Femur (tissue), 1 donor: Measurements from ENCODE around the gene BTBD16.

Experiments
- DNase-seq: peaks from one replicate; pipeline ENCODE4 v3.0.0-alpha.2; 2017

BTBD16 gene

GRCh38 chr10:122271076-122271475 lies at the start of gene BTBD16:
Gene BTBD16 (plus strand): TSS chr10:122271296. CDS start chr10:122275082, 3,786 bp downstream.
- DNase-seq, result peak; percentile 14

DNA sequence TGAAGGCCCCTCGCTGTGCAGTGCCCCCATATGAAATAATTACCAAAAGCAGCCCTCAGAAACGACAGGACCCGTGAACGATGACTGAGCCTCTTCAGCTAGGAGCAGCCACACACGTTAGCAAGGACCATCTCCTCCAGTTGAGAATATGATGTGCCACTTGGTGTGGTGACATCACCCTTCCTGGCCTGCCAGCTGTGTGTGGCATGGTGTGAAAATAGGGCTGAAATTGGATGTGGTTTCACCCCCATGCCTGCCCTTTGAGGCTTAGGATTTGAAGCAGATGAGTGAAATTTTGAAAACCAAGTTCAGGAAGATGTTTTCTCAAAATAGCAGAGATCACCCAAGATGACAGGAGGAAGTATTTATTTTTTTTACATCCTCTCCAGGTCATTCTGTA lies 49.1 kb upstream of the BTBD16 start:
- no peak for DNase-seq

DNA sequence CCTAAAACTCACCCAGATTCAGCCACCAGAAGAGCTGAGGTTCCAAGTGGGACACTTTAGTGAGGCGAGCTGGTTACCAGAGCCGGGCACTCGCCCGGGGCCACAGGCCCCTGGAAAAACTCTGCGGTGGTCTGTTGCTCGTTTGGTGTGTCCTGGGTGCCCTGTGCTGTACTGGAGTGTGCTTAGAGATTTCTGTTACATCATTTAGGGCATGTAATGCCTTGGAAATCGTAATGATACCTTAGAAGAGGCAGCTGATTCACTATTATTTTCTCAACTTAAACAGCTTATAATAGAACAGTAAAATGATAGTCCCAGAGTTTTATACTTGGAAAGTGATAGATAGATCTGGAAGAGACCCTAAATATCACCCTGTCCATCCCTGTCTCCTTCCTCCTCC lies 48.5 kb upstream of the BTBD16 start:
- no peak for DNase-seq

DNA sequence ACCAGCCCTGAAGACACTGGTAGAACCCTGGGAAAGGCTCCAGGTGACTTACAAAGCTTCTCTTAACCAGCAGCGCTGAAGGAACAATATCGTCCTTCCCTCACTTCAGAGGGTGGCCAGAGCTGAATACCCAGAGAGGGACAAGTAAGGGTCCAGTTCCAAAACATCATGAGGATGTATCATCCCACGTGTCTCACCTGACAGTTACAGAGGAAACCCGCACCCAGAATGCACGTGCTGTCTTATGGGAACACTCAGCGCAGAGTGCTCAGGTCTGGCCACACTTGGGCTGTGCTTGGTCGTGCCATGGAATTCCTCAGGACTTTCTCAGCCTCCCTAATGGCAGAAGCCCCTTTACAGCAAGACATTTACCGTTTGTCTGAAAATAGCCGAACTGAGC lies 46.9 kb upstream of the BTBD16 start:
- no peak for DNase-seq

DNA sequence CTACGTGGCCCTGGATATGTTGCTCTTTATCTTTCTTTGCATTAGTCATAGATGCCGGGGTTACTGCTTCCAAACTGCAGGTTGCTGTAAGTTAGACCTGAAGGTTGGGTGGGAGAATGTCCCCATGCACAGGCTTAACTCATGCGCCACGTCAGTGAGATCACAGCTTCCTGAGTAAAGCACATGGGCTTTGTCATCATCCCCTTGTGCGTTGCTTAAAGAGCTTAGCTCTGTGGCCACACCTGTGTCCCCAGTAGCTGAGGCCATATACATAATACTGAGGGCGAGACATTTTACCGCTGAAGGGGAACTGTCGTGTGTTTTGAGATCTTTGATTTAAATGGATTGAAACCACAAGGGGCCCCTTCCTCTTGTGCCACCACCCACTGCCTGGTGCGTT lies 45.8 kb upstream of the BTBD16 start:
- DNase-seq, result no peak

DNA sequence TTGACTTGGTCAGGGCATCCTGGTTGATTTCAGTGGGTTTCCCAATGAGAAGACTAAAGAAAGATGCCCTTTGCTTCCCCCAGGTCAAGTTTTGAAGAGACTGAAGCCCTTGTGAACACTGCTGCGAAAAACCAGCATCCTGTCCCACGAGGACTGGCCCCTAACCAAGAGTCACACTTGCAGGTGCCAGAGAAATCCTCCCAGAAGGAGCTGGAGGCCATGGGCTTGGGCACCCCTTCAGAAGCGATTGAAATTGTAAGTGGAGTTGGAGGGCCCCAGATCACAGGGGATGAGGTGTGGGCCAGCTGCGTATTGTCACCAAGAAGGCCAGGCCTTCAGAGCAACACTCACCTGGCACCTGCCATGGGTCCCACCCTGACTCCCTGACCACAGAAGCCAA lies 43.3 kb upstream of the BTBD16 start:
- DNase-seq, result no peak

GRCh38 chr10:122229666-122230065 lies 41.4 kb upstream of the BTBD16 start:
- DNase-seq, result no peak

DNA sequence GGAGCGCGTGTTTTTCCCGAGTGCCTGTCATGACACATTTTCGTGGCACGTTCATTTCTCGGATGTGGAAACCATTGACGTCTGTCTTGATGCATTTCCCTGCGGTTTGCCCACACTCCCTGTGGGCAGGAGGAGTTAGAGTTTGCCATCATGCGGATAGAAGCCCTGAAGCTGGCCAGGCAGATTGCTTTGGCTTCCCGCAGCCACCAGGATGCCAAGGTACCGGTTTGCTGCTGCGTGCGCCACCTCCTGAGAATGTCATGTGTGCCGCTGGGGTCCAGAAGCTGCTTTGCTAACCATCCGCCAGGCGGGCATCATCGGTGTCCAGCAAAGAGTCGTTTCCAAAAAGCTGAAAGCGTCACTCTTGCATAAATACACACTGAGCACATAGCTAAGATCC lies 40.9 kb upstream of the BTBD16 start:
- DNase-seq, result no peak

- DNase-seq, result peak; percentile 64
These were observed 38.3 kb upstream of the BTBD16 start for GRCh38 chr10:122232769-122233168.

DNA sequence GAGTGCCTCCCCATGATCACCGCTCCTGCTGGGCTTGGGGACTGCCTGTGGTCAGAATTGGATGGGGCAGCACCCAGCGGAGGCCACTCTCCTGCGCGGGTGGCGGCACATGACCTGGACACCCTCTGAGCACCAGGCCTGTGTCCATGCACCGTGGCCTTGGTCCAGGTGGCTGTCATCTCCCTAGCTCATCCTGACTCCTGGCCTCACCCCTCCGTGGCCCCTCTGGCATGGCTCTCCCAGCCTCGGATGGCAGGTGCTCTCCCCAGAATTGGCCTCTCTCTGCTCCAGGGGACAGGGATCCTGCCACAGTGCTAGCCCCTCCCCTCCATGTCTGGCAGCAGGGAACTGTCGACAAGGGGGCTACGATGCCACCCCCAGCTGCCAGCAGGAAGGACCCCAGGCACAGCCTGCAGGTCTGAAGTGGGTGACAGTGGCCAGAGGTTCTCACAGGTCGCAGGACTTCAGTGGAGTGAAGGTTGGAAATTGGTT lies 37.2 kb upstream of the BTBD16 start:
- DNase-seq, result peak; percentile 32

DNA sequence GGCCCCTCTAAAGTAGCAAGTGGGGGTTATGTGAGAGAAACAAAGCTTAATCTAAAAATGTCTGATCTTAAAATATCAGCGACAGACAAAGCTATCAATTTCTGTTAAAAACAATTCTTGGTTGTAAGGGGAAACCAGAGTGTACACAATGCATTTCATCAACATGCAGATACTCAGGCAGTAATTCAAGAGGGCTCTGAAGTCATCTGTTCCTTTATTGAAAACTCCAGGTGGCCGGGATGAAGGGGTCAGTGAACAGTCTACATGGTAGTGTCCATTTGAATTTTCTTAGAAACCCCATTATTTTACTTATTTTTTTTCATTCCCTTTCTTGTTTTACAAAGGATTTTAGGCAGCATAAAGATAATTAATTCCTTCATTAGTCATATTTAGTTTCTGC lies 36.7 kb upstream of the BTBD16 start:
- DNase-seq, result no peak

DNA sequence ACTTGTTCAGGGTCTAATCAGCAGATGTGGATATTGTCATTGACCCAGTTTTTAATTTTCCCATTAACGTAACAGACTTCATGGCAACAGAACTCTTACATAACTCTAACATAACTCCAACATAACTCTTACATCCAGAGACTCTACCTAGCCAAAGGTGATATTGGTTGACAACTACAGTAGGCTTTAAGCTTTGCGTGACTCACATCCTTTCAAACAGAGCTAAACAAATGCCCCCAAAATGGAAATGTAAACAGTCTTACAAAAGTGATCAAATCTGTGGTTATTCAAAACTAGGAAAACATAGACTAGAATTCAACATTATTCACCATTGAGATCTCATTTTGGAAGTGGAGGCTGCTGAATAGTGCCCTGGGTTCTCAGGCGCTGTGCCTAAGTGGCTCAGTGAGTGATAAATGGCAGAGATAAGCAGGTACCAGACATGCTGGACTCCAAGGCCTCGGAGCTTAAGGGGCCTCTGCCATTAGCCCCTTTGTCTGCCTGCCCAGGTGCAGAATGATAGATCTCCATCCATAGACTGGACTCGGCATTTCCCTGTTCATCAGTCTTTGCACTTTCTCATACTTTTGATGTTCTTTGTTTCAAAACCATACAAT lies 34.3 kb upstream of the BTBD16 start:
- no peak for DNase-seq

DNA sequence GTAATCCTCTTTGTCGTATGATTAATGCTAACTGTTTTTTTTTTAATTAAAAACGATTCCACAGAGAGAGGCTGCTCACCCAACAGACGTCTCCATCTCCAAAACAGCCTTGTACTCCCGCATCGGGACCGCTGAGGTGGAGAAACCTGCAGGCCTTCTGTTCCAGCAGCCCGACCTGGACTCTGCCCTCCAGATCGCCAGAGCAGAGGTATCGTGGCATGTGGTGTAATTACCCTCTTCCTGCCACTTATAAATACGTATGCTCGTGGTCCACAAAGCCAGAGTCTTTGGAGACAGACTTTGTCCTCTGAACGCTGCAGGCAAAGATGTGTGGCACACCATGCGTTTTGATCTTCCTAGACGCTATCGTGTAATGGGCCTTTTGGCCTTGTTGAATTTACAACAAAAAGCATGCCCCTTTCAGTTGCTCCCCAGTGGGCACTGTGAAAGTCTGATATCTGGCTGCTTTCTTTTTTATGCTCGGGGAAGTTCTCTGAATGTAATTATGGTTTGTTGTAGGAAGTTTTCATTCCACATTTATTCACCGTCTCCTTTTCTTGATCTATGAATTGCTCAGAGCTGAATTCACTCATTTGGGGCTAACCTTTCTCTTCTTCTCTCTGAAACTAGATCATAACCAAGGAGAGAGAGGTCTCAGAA lies 33.6 kb upstream of the BTBD16 start:
- no peak for DNase-seq

GRCh38 chr10:122239578-122240257 lies 31.4 kb upstream of the BTBD16 start:
- DNase-seq, result peak; percentile 45

DNA sequence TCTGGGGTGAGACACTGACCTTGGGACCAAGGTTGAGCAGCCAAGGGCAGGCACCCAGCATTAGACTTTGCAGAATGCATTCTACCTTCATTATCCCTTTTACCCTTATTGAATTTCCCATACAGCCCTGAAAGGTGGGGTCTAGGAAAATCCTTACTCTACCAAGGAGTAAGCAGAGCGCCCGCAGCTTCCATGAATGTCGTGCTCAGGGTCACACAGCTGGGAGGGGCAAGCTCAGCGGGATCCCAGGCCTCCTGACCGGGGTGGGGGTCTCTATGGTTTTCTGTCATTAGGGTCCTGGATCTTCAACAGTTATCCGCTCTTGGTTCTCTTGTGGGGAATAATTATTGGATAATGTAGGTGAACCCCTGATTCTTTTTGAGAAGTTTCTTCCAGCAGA lies 30.7 kb upstream of the BTBD16 start:
- DNase-seq, result peak; percentile 1

GRCh38 chr10:122241836-122242235 lies 29.3 kb upstream of the BTBD16 start:
- peak; percentile 8 for DNase-seq

GRCh38 chr10:122243550-122243949 lies 27.5 kb upstream of the BTBD16 start:
- DNase-seq, result peak; percentile 33

DNA sequence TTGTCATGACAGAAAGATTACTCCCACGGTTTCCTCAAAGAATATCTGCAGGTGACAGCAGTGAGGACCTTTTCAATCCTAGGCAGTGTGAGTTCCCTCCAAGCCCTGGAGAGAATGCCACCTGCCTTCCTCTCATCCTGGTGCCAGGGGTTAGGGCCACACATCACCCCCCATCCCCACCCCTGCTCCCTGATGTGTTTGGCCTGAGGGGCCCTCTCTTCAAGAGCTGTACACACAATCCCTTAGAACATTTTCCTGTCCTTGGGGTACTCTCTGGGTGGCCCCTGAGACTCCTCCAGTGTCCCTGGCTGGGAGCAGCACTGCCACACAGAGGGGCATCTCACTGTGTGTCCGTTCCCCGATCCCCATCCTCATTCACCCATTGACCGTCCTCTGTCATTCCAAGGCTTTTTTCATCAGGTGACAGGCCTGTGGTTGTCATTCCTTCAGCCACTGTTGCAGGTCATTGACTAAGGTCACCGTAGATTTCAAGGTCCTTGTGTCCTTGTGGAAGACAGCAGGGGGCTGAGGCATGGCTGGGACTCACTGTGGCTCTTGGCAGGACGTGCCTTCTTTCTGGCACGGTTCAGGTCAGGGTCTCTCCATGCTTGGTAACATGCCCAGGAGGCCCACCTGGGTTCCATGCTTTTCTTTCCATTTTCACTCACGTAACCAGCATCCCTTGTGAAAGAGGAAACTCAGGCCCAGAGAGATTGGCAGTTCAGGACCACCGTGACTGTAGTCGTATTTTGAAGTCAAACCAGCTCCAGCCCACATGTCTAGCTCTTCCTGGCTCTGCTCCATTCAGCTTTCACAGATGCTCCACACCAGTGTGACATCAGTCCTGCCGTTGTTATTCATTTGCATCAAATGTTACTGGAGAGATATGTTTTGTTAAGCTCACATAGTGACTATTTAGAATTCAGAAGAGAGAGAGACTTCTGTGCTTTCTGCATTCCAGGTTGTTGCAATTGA lies 26.8 kb upstream of the BTBD16 start:
- peak; percentile 36 for DNase-seq

DNA sequence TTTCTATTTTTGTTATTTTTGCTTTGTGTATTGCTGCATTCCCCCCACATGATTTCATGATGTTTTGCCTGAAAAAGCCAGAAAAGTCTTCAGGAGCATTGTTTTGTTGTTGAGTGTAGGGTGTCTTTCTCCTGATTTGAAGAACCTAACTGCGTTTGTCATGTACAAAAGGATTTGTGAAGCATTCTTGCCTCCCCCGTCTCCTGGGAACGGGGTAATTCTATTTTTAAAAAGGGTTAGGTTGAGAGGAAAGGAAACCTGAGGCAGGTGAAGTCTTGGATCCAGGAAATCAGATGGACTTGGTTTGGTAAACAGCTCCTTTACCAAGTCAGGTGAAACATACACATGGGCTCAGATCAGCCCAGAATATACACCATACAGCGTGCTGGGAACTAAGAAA lies 26.0 kb upstream of the BTBD16 start:
- DNase-seq, result peak; percentile 12

DNA sequence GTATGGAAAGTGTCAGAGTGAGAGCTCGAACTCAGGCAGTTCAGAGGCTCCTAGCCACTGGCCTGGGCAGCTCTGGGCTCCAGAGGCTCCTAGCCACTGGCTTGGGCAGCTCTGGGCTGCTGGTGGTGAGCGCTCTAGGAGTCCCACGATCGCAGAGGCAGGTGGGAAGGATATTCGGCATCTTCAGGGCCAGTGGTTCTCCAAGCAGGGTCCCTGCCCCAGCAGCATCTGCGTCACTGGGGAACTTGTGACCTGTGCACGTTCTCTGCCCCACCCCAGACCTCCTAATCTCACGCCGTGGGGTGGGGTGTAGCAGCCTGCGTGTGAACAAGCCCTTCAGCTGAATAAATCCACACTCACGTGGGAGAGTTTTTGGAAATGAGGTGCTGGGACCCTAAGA lies 25.2 kb upstream of the BTBD16 start:
- no peak for DNase-seq

GRCh38 chr10:122246830-122247520 lies 24.1 kb upstream of the BTBD16 start:
- peak; percentile 19 for DNase-seq
